SH-SY5Y (cell line): ENCODE results near the gene XYLT1.

Experiments used
- GATA2 ChIP-seq: IDR thresholded peaks from 2 replicates; pipeline ENCODE4 v1.6.1; 2011; ENCODE audit warnings: mild to moderate bottlenecking, low read depth, low read length
- GATA3 ChIP-seq: IDR thresholded peaks from 2 replicates; pipeline ENCODE4 v1.6.1; 2011; ENCODE audit warnings: low read depth, mild to moderate bottlenecking, low read length, moderate library complexity

DNA sequence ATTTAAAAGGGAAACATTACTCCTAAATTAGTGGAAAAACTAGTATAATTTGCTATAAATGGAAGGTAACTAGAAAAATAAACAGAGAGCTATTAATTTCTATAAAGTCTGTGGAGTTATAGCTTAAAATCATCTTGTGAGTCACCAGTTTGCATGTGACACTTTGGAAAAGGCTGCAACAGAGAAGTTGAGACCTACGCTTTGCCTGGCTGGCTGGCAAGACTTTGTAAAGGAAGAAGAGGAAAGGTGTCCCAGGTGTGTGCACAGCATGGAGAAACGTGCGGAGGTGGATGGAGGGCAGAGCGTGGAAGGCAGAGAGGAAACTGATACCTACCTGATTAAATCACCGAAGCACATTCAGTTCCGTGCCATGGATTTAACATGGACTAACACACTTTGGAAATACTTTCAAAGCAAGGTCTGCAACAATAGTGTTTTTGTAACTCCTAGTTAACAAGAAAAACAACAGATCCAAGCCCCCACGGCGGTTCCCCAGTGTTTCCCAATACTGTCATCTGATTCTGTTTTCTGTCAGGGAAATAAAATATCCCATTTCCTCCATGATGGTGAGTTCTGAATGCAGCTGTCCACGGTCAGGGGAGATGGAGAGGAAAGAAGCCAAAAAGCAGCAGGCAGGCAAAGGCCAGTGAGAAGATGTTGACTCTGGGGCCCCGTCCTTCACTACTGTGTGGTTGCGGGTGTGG is 134.8 kb downstream of the XYLT1 start:
- TF ChIP-seq GATA3 = no peak
- no peak for TF ChIP-seq GATA2
